Measurements from ENCODE around the gene ULK4. TPM values are rescaled to one million over a fixed set of nuclear protein-coding genes. Genes with fewer than 3 reads are reported as not detected.

Gene ULK4
- total RNA-seq, 1 donor: 22.0 TPM

- no peak for TF ChIP-seq CTCF (IDR thresholded peaks at IDR 0.05; ENCODE audit: insufficient read depth, low read depth, low read length)
- DNase-seq (ENCODE audit: low read depth): no peak
- H3K4me3 ChIP-seq (ENCODE audit: low read depth, low read length): no peak overlapping the region
These were observed 457.8 kb downstream of the ULK4 start for GRCh38 chr3:41503998-41504623.

- no peak overlapping the region for H3K4me3 ChIP-seq (ENCODE audit: low read depth, low read length)
- no peak for DNase-seq (ENCODE audit: low read depth)
These were observed 459.4 kb downstream of the ULK4 start for GRCh38 chr3:41502481-41502880.

GRCh38 chr3:41502023-41502422 is 459.9 kb downstream of the ULK4 start:
- no peak for DNase-seq (ENCODE audit: low read depth)
- H3K4me3 ChIP-seq (ENCODE audit: low read depth, low read length): no peak overlapping the region
- TF ChIP-seq CTCF (IDR thresholded peaks at IDR 0.05; ENCODE audit: insufficient read depth, low read depth, low read length): no peak

More at GRCh38 chr3:41502481-41502880, 459.4 kb downstream of the ULK4 start:
- no peak for TF ChIP-seq CTCF (IDR thresholded peaks at IDR 0.05; ENCODE audit: insufficient read depth, low read depth, low read length)

GRCh38 chr3:41498847-41499246 is 463.1 kb downstream of the ULK4 start:
- no peak for DNase-seq (ENCODE audit: low read depth)
- H3K4me3 ChIP-seq (ENCODE audit: low read depth, low read length): no peak overlapping the region
- TF ChIP-seq CTCF (IDR thresholded peaks at IDR 0.05; ENCODE audit: insufficient read depth, low read depth, low read length): no peak

GRCh38 chr3:41490360-41490759 is 471.5 kb downstream of the ULK4 start:
- no peak for DNase-seq (ENCODE audit: low read depth)
- no peak for TF ChIP-seq CTCF (IDR thresholded peaks at IDR 0.05; ENCODE audit: insufficient read depth, low read depth, low read length)
- no peak overlapping the region for H3K4me3 ChIP-seq (ENCODE audit: low read depth, low read length)

GRCh38 chr3:41489231-41489630 is 472.7 kb downstream of the ULK4 start:
- H3K4me3 ChIP-seq (ENCODE audit: low read depth, low read length): no peak overlapping the region
- no peak for DNase-seq (ENCODE audit: low read depth)
- TF ChIP-seq CTCF (IDR thresholded peaks at IDR 0.05; ENCODE audit: insufficient read depth, low read depth, low read length): no peak

- no peak for DNase-seq (ENCODE audit: low read depth)
- no peak overlapping the region for H3K4me3 ChIP-seq (ENCODE audit: low read depth, low read length)
- TF ChIP-seq CTCF (IDR thresholded peaks at IDR 0.05; ENCODE audit: insufficient read depth, low read depth, low read length): no peak
These were observed 473.4 kb downstream of the ULK4 start for GRCh38 chr3:41488501-41488900.

All from fibroblast of villous mesenchyme (primary cell).